Parathyroid adenoma (tissue), 2 donors: ENCODE data around the gene USP49.

ENCODE experiments used
- H2AFZ ChIP-seq: fragments of 300-600 bp; sonication (generic); one replicate; pipeline ENCODE4 v1.7.0; 2017; ENCODE audit warnings: antibody characterized with exemption, mild to moderate bottlenecking
- H3K27ac ChIP-seq: fragments of 300-600 bp; sonication (generic); one replicate; pipeline ENCODE4 v1.7.0; 2017
- H3K27me3 ChIP-seq: fragments of 300-600 bp; sonication (generic); one replicate; pipeline ENCODE4 v1.7.0; 2017; ENCODE audit warnings: low read length; ENCODE audit not compliant: control insufficient read depth, insufficient read depth
- H3K36me3 ChIP-seq: fragments of 300-600 bp; sonication (generic); one replicate; pipeline ENCODE4 v1.7.0; 2017; ENCODE audit warnings: low read length; ENCODE audit not compliant: control insufficient read depth, insufficient read depth
- H3K4me1 ChIP-seq: fragments of 300-600 bp; sonication (generic); one replicate; pipeline ENCODE4 v1.7.0; 2017; ENCODE audit warnings: control low read depth
- H3K4me2 ChIP-seq: fragments of 300-600 bp; sonication (generic); one replicate; pipeline ENCODE4 v1.7.0; 2017; ENCODE audit warnings: low read length
- H3K4me3 ChIP-seq: fragments of 300-600 bp; sonication (generic); one replicate; pipeline ENCODE4 v1.7.0; 2017; ENCODE audit warnings: low read depth, low read length
- H3K79me2 ChIP-seq: fragments of 300-600 bp; sonication (generic); one replicate; pipeline ENCODE4 v1.7.0; 2017; ENCODE audit warnings: control low read depth
- H3K9ac ChIP-seq: fragments of 300-600 bp; sonication (generic); one replicate; pipeline ENCODE4 v1.7.0; 2017; ENCODE audit warnings: mild to moderate bottlenecking
- H3K9me3 ChIP-seq: fragments of 300-600 bp; sonication (generic); one replicate; pipeline ENCODE4 v1.7.0; 2017; ENCODE audit warnings: low read length; ENCODE audit not compliant: control insufficient read depth
- TF ChIP-seq, protein P1 (sequence below): fragments of 300-600 bp; sonication (generic); IDR thresholded peaks from one replicate; pipeline ENCODE4 v1.7.0; 2017; ENCODE audit warnings: antibody characterized with exemption, mild to moderate bottlenecking
- donor health status: primary hyperparathyroidism.

Gene USP49

DNA sequence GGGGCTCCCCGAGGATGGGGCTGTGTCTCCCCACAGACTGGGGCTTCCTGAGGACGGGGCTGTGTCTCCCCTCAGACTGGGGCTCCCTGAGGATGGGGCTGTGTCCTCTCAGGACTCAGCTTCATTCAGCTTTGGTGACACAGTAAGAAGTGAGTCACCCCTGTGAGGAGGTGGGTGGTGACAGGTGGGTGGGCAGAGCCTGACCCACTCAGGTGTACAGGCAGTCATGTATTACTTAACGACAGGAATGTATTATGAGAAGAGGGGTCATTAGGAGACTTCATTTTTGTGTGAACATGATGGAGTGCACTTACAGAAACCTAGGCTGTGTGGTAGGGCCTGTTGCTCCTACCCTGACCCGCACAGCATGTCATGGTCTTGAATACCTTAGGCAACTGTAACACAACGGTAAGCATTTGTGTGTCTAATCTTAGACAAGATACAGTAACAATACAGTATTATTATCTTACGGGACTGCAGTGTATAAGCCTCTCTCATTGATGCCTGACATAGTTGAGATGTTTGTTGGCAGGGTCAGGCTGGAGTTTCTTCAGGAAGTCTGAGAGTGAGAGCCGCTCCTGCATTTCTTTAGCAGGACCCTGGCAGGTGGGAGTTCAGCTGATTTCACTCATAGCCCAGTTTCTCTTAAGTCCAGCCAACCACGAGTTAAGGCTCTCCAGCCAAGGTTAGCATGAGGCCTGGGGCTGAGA lies 137.1 kb downstream of the USP49 start:
- Histone ChIP-seq H3K9me3 (no peaks in the 10 kb centered on the region), H3K36me3 (no peaks in the 10 kb centered on the region), H2AFZ (no peak overlapping the region), H3K9ac (no peak overlapping the region), H3K27ac (no peak overlapping the region), H3K4me1 (no peaks in the 10 kb centered on the region), H3K79me2 (no peaks in the 10 kb centered on the region), H3K4me3 (no peak overlapping the region), H3K4me2 (no peak overlapping the region), H3K27me3 (no peaks in the 10 kb centered on the region)
- TF ChIP-seq, protein P1, sequence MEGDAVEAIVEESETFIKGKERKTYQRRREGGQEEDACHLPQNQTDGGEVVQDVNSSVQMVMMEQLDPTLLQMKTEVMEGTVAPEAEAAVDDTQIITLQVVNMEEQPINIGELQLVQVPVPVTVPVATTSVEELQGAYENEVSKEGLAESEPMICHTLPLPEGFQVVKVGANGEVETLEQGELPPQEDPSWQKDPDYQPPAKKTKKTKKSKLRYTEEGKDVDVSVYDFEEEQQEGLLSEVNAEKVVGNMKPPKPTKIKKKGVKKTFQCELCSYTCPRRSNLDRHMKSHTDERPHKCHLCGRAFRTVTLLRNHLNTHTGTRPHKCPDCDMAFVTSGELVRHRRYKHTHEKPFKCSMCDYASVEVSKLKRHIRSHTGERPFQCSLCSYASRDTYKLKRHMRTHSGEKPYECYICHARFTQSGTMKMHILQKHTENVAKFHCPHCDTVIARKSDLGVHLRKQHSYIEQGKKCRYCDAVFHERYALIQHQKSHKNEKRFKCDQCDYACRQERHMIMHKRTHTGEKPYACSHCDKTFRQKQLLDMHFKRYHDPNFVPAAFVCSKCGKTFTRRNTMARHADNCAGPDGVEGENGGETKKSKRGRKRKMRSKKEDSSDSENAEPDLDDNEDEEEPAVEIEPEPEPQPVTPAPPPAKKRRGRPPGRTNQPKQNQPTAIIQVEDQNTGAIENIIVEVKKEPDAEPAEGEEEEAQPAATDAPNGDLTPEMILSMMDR = no peak

- Histone ChIP-seq H3K27ac (no peak overlapping the region), H3K27me3 (no peaks in the 10 kb centered on the region), H3K4me3 (no peak overlapping the region), H3K4me1 (no peaks in the 10 kb centered on the region), H3K4me2 (no peak overlapping the region), H2AFZ (no peak overlapping the region), H3K36me3 (no peaks in the 10 kb centered on the region), H3K9ac (no peak overlapping the region), H3K79me2 (no peaks in the 10 kb centered on the region), H3K9me3 (no peaks in the 10 kb centered on the region)
- TF ChIP-seq, protein P1 = no peak
Measured at GRCh38 chr6:41757271-41757670, 137.9 kb downstream of the USP49 start.

DNA sequence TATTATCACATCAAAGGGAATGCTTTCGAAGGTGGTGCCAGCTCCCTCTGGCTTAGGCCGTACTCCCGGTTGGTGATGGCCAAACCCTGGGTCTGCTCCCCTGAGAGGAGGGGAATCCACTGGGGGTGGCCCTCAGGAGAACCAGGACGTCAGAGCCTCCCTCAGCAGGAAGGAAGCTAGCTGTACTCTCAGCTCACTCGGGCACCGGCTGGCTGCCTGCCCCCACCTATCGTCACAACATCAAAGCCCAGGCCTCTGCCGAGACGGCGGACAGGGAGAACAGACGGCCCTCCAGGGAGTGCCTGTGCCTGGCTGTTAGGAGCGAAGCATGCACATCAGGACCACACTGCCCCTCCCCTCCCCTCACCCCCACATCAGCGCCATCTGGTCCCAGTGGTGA lies 138.8 kb downstream of the USP49 start:
- Histone ChIP-seq H3K9ac (no peak overlapping the region), H3K4me2 (no peak overlapping the region), H3K36me3 (no peaks in the 10 kb centered on the region), H3K27ac (no peak overlapping the region), H3K9me3 (no peaks in the 10 kb centered on the region), H3K27me3 (no peaks in the 10 kb centered on the region), H3K4me3 (no peak overlapping the region), H3K4me1 (no peaks in the 10 kb centered on the region), H3K79me2 (no peaks in the 10 kb centered on the region), H2AFZ (no peak overlapping the region)
- TF ChIP-seq, protein P1 = no peak

DNA sequence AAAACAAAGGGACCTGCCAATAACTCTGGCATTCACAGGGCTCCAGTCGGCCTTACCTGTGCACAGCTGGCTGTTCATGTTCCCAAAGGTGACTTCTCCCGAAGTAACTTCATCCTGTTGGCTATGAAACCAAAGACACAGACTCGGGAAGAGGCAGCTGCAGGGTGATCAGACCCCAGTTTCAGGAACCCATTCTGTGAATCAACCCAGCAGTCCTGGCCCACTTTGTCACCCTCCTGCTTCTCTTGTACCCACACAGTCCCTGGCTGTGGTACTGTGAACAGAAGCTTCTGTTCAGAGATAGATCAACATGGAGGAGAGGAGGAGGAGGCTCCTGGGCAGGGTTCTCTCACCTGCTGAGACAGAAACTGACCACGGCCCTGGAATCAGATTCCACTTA lies 139.3 kb downstream of the USP49 start:
- H3K27me3 ChIP-seq = no peaks in the 10 kb centered on the region
- TF ChIP-seq, protein P1 = no peak
- H3K27ac ChIP-seq = no peak overlapping the region
- no peak overlapping the region for H3K4me2 ChIP-seq
- no peaks in the 10 kb centered on the region for H3K36me3 ChIP-seq
- no peak overlapping the region for H2AFZ ChIP-seq
- H3K9ac ChIP-seq = no peak overlapping the region
- no peaks in the 10 kb centered on the region for H3K4me1 ChIP-seq
- H3K4me3 ChIP-seq = no peak overlapping the region
- H3K9me3 ChIP-seq = no peaks in the 10 kb centered on the region
- no peaks in the 10 kb centered on the region for H3K79me2 ChIP-seq

DNA sequence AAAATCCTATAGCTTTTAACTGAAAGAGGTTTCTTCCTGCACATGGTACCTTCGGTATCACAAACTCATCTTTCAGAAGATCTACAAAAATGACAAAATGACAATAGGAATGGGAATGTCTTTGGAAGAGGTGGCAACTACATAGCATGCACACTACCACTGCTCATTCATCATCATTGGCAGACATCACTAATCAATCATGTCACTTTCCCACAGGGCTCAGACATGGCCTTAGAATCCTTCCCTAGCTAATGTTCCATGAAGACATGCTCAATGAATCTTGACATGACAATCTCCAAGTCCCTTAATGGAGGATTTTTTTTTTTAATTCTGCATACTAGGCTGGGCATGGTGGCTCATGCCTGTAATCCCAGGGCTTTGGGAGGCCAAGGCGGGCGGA lies 144.8 kb downstream of the USP49 start:
- no peak overlapping the region for H2AFZ ChIP-seq
- H3K9ac ChIP-seq = no peak overlapping the region
- TF ChIP-seq, protein P1 = no peak
- H3K4me1 ChIP-seq = peaks cover 5% of the 10 kb centered on the region
- H3K4me3 ChIP-seq = no peak overlapping the region
- no peak overlapping the region for H3K4me2 ChIP-seq
- no peaks in the 10 kb centered on the region for H3K27me3 ChIP-seq
- H3K9me3 ChIP-seq = no peaks in the 10 kb centered on the region
- H3K27ac ChIP-seq = no peak overlapping the region
- H3K79me2 ChIP-seq = no peaks in the 10 kb centered on the region
- no peaks in the 10 kb centered on the region for H3K36me3 ChIP-seq
